MCF 10A (cell line): ENCODE measurements around the gene PTPRO. TPM values are rescaled to one million over a fixed set of nuclear protein-coding genes. Genes with fewer than 3 reads are reported as not detected.
A peak's percentile ranks its signal among the peaks of the same experiment; 100 is the strongest.

Experiments used
- BruUV-seq: library from RNA; stranded (reverse); fragments of 400-500 nt; replicated peaks from 2 replicates; lab custom pipeline; 2021; lab: Mats Ljungman, UMichigan
- CTCF ChIA-PET: fragments of 300-600 bp; sonication (Branson Sonifier 250); formaldehyde crosslinking; extraction: SDS; loops from one replicate; lab custom pipeline; 2021; ENCODE audit warnings: antibody characterized with exemption, inconsistent platforms; lab: Yijun Ruan, JAX
- POLR2A ChIA-PET: fragments of 300-600, 350-650 bp; sonication (Branson Sonifier 250); formaldehyde crosslinking; extraction: SDS; loops from one replicate; lab custom pipeline; 2020; ENCODE audit warnings: antibody characterized with exemption, inconsistent platforms; lab: Yijun Ruan, JAX
- DNase-seq: peaks from one replicate; pipeline ENCODE4 v3.0.0-alpha.2; 2018; ENCODE audit not compliant: unreplicated experiment
- H3K27ac Mint-ChIP-seq: one replicate; pipeline ENCODE4 v1.8.0; 2022; ENCODE audit warnings: mild to moderate bottlenecking, low read depth, mixed read lengths; ENCODE audit not compliant: unreplicated experiment
- H3K27me3 Mint-ChIP-seq: one replicate; pipeline ENCODE4 v1.8.0; 2022; ENCODE audit warnings: mixed read lengths; ENCODE audit not compliant: insufficient read depth, unreplicated experiment
- H3K36me3 Mint-ChIP-seq: one replicate; pipeline ENCODE4 v1.8.0; 2022; ENCODE audit warnings: mild to moderate bottlenecking, moderate library complexity, mixed read lengths; ENCODE audit not compliant: insufficient read depth, unreplicated experiment
- H3K4me1 Mint-ChIP-seq: one replicate; pipeline ENCODE4 v1.8.0; 2022; ENCODE audit warnings: mixed read lengths; ENCODE audit not compliant: insufficient read depth, unreplicated experiment
- H3K4me3 Mint-ChIP-seq: one replicate; pipeline ENCODE4 v1.8.0; 2022; ENCODE audit warnings: mild to moderate bottlenecking, moderate library complexity, mixed read lengths; ENCODE audit not compliant: unreplicated experiment
- H3K9me3 Mint-ChIP-seq: one replicate; pipeline ENCODE4 v1.8.0; 2022; ENCODE audit warnings: mixed read lengths; ENCODE audit not compliant: unreplicated experiment
- CTCF ChIP-seq: fragments of 200-600 bp; IDR thresholded peaks from one replicate; pipeline ENCODE4 v1.8.0; 2022; ENCODE audit warnings: antibody characterized with exemption, mild to moderate bottlenecking; ENCODE audit not compliant: unreplicated experiment
- intact Hi-C: fragments of 100-400 bp; cut with micrococcal nuclease; formaldehyde crosslinking; loops from 2 replicates; pipeline ENCODE4 v1.14.1; 2022
- total RNA-seq: library from RNA; stranded (reverse); gene quantifications from 2 replicates; pipeline ENCODE4 v1.2.3, GENCODE V29; 2022

The PTPRO gene
- total RNA-seq, 1 experiment from 2014 or later, result 2.2 TPM

GRCh38 chr12:15469356-15469755 lies 147.0 kb downstream of the PTPRO start:
- no peak overlapping the region for H3K27ac Mint-ChIP-seq
- no peaks in the 10 kb centered on the region for H3K9me3 Mint-ChIP-seq
- no peaks in the 10 kb centered on the region for H3K36me3 Mint-ChIP-seq
- ChIA-PET POLR2A (interaction anchor here (0.7 to 1.1 kb wide), 3 partner anchors 22 to 361 kb away, joined by 3 to 5 read pairs (median 5); no protein-coding TSS in a partner anchor), CTCF (interaction anchor here (0.9 kb wide), 1 partner anchor 12 kb away, joined by 3 read pairs; no protein-coding TSS in a partner anchor)
- H3K4me3 Mint-ChIP-seq, result no peak overlapping the region
- BruUV-seq, result no TSS peak
- intact Hi-C loops, result no loop called here
- no peaks in the 10 kb centered on the region for H3K27me3 Mint-ChIP-seq
- no peak for TF ChIP-seq CTCF
- DNase-seq, result no peak
- H3K4me1 Mint-ChIP-seq, result peaks cover 10% of the 10 kb centered on the region

DNA sequence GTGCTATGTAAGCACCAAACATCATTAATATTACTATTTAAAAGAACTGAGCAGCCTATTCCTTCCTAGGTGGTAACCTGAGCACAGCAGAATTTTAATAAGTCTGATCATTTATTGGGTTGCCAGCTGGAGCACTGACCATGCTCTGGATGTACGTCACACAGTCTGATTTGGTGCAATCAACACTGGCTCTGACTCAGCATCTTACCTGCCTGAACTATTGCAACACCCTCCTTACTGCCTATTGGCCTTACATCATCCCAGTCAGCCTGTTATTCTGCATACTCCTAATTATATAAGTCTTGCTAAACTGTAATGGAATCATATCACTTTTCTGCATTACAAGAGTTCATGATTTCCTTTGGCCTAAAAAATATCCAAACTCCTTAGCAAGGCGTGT lies 149.7 kb downstream of the PTPRO start:
- H3K4me1 Mint-ChIP-seq, result peaks cover 10% of the 10 kb centered on the region
- H3K4me3 Mint-ChIP-seq, result no peak overlapping the region
- CTCF ChIA-PET, result interaction anchor here (1.3 kb wide), 1 partner anchor 118 kb away, joined by 3 read pairs; no protein-coding TSS in a partner anchor
- peak overlapping the region; percentile 39 for H3K27ac Mint-ChIP-seq
- no peaks in the 10 kb centered on the region for H3K36me3 Mint-ChIP-seq
- no TSS peak for BruUV-seq
- no peaks in the 10 kb centered on the region for H3K9me3 Mint-ChIP-seq
- peak; percentile 87 for DNase-seq
- intact Hi-C loops, result no loop called here
- POLR2A ChIA-PET, result no interaction called here
- TF ChIP-seq CTCF, result no peak
- H3K27me3 Mint-ChIP-seq, result no peaks in the 10 kb centered on the region

DNA sequence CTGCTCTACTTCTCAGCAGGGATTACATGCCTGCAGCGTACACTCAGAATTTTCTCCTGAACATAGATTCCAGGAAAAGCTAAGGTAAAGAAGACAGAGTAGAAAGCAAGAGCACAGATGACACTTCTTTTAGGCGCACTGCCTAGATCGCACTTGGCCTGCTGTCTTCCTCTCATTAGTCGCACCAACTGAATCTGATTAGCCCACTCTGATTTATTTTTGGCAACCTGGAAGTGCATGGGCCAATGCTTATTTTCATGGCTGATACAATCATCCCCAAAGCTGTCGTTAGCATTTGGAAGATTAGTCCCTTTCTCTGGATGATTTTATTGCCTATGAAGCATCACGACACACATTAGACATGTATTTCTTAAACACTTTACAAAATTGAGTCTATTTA lies 152.5 kb downstream of the PTPRO start:
- no peak overlapping the region for H3K27ac Mint-ChIP-seq
- TF ChIP-seq CTCF, result no peak
- H3K36me3 Mint-ChIP-seq, result no peaks in the 10 kb centered on the region
- DNase-seq, result no peak
- no peaks in the 10 kb centered on the region for H3K9me3 Mint-ChIP-seq
- CTCF ChIA-PET, result no interaction called here
- POLR2A ChIA-PET, result interaction anchor here (0.7 kb wide), 1 partner anchor 15 kb away, joined by 3 read pairs; no protein-coding TSS in a partner anchor
- H3K4me1 Mint-ChIP-seq, result peaks cover 10% of the 10 kb centered on the region
- intact Hi-C loops, result no loop called here
- no peak overlapping the region for H3K4me3 Mint-ChIP-seq
- no TSS peak for BruUV-seq
- no peaks in the 10 kb centered on the region for H3K27me3 Mint-ChIP-seq

- Mint-ChIP-seq H3K9me3 (no peaks in the 10 kb centered on the region), H3K4me3 (no peak overlapping the region), H3K4me1 (no peaks in the 10 kb centered on the region), H3K27ac (no peak overlapping the region), H3K27me3 (no peaks in the 10 kb centered on the region), H3K36me3 (no peaks in the 10 kb centered on the region)
- intact Hi-C loops, result no loop called here
- BruUV-seq, result no TSS peak
- ChIA-PET CTCF (no interaction called here), POLR2A (no interaction called here)
- peak; percentile 23 for DNase-seq
- no peak for TF ChIP-seq CTCF
Observed at GRCh38 chr12:15477761-15478160, 155.5 kb downstream of the PTPRO start.
